Suprapubic skin (tissue), 4 donors: ENCODE data around the gene TTC39C. TPM values are rescaled to one million over a fixed set of nuclear protein-coding genes. Genes with fewer than 3 reads are reported as not detected.

Source experiments
- DNase-seq, 2 donors: peaks; one replicate each; pipeline ENCODE4 v3.0.0-alpha.2; 2019; ENCODE audit warnings: low spot score in 2 of 2
- H3K27ac ChIP-seq: fragments of 200-600 bp; sonication (generic); one replicate; pipeline ENCODE4 v1.5.1; 2019
- H3K27me3 ChIP-seq: fragments of 200-600 bp; sonication (generic); one replicate; pipeline ENCODE4 v1.5.1; 2019
- H3K36me3 ChIP-seq: fragments of 200-600 bp; sonication (generic); one replicate; pipeline ENCODE4 v1.5.1; 2019
- H3K4me1 ChIP-seq: fragments of 200-600 bp; sonication (generic); one replicate; pipeline ENCODE4 v1.5.1; 2019
- H3K4me3 ChIP-seq: fragments of 200-600 bp; sonication (generic); one replicate; pipeline ENCODE4 v1.5.1; 2019; ENCODE audit warnings: mild to moderate bottlenecking
- H3K9me3 ChIP-seq: fragments of 200-600 bp; sonication (generic); one replicate; pipeline ENCODE4 v1.5.1; 2019
- CTCF ChIP-seq, 2 donors: fragments of 200-600 bp in 1 of 2; fragments of 450-650 bp in 1 of 2; sonication (generic) in 1 of 2; IDR thresholded peaks; one replicate each; pipeline ENCODE4 v1.5.1; 2016 to 2019; ENCODE audit warnings: antibody characterized with exemption in 2 of 2, mild to moderate bottlenecking in 1 of 2, moderate library complexity in 1 of 2
- EP300 ChIP-seq: sonication (generic); formaldehyde crosslinking; IDR thresholded peaks from one replicate; pipeline ENCODE4 v1.6.1; 2017; ENCODE audit warnings: antibody characterized with exemption
- POLR2A ChIP-seq, 2 donors: fragments of 450-650 bp; IDR thresholded peaks; one replicate each; pipeline ENCODE4 v1.6.1; 2017; ENCODE audit warnings: antibody characterized with exemption in 2 of 2, mild to moderate bottlenecking in 2 of 2, moderate library complexity in 2 of 2
- POLR2AphosphoS5 ChIP-seq, 3 donors: sonication (generic); formaldehyde crosslinking; IDR thresholded peaks; one replicate each; pipeline ENCODE4 v1.6.1; 2017; ENCODE audit warnings: antibody characterized with exemption in 3 of 3
- WGBS: methylation state at CpG from one replicate; pipeline ENCODE4 v1.1.5; 2018; 5-methylcytosine and 5-hydroxymethylcytosine counted together
- total RNA-seq, 4 donors: library from RNA; depleted of rRNA; stranded (reverse); fragments of >200 nt; gene quantifications; one replicate each; pipeline ENCODE4 v1.1.0, GENCODE V29; 2016

The TTC39C gene
- total RNA-seq, 4 donors from 2014 or later, result 74.9 to 126 (median 86.5) TPM

GRCh38 chr18:24115628-24116027 is 101.1 kb downstream of the TTC39C start:
- WGBS, result 87% methylated on average over 2 of the region's 2 CpGs
- Histone ChIP-seq H3K36me3 (peaks cover 23% of the 10 kb centered on the region), H3K27me3 (no peaks in the 10 kb centered on the region), H3K9me3 (no peaks in the 10 kb centered on the region), H3K4me3 (no peak overlapping the region), H3K27ac (no peak overlapping the region), H3K4me1 (peaks cover 3% of the 10 kb centered on the region)
- no peak for TF ChIP-seq POLR2AphosphoS5 (IDR thresholded peaks at IDR 0.05)
- no peak for TF ChIP-seq CTCF (IDR thresholded peaks at IDR 0.05)
- TF ChIP-seq POLR2A (IDR thresholded peaks at IDR 0.05), result no peak
- no peak for TF ChIP-seq EP300
- no peak for DNase-seq

GRCh38 chr18:24118750-24119577 is 104.4 kb downstream of the TTC39C start:
- Histone ChIP-seq H3K4me1 (peaks cover 3% of the 10 kb centered on the region), H3K36me3 (peaks cover 38% of the 10 kb centered on the region), H3K9me3 (no peaks in the 10 kb centered on the region), H3K27ac (no peak overlapping the region), H3K4me3 (no peak overlapping the region), H3K27me3 (no peaks in the 10 kb centered on the region)
- TF ChIP-seq CTCF (IDR thresholded peaks at IDR 0.05) (peak; percentile 77 to 83), POLR2A (IDR thresholded peaks at IDR 0.05) (no peak), EP300 (no peak)
- WGBS, result 51% methylated on average over 8 of the region's 8 CpGs
- DNase-seq, result peak in 1 of 2 donors; percentile 79

GRCh38 chr18:24120676-24121075 is 106.1 kb downstream of the TTC39C start:
- H3K27ac ChIP-seq, result no peak overlapping the region
- TF ChIP-seq POLR2A (IDR thresholded peaks at IDR 0.05) (no peak), CTCF (IDR thresholded peaks at IDR 0.05) (no peak), EP300 (no peak), POLR2AphosphoS5 (IDR thresholded peaks at IDR 0.05) (no peak)
- no peak overlapping the region for H3K4me3 ChIP-seq
- peaks cover 3% of the 10 kb centered on the region for H3K4me1 ChIP-seq
- DNase-seq, result no peak
- H3K36me3 ChIP-seq, result peaks cover 48% of the 10 kb centered on the region
- 96% methylated on average over 4 of the region's 4 CpGs for WGBS
- H3K9me3 ChIP-seq, result no peaks in the 10 kb centered on the region
- H3K27me3 ChIP-seq, result no peaks in the 10 kb centered on the region

GRCh38 chr18:24121625-24122024 is 107.1 kb downstream of the TTC39C start:
- 96% methylated on average over 2 of the region's 2 CpGs for WGBS
- Histone ChIP-seq H3K9me3 (no peaks in the 10 kb centered on the region), H3K27ac (no peak overlapping the region), H3K27me3 (no peaks in the 10 kb centered on the region), H3K36me3 (peaks cover 45% of the 10 kb centered on the region), H3K4me3 (no peak overlapping the region), H3K4me1 (peaks cover 10% of the 10 kb centered on the region)
- TF ChIP-seq EP300 (no peak), POLR2A (IDR thresholded peaks at IDR 0.05) (no peak), CTCF (IDR thresholded peaks at IDR 0.05) (no peak)
- no peak for DNase-seq

- WGBS, result 34% methylated on average over 3 of the region's 3 CpGs
- H3K9me3 ChIP-seq, result no peaks in the 10 kb centered on the region
- no peak overlapping the region for H3K27ac ChIP-seq
- peaks cover 10% of the 10 kb centered on the region for H3K4me1 ChIP-seq
- H3K27me3 ChIP-seq, result no peaks in the 10 kb centered on the region
- no peak for TF ChIP-seq EP300
- no peak for TF ChIP-seq POLR2A (IDR thresholded peaks at IDR 0.05)
- TF ChIP-seq POLR2AphosphoS5 (IDR thresholded peaks at IDR 0.05), result no peak
- no peak for TF ChIP-seq CTCF (IDR thresholded peaks at IDR 0.05)
- peaks cover 56% of the 10 kb centered on the region for H3K36me3 ChIP-seq
- no peak overlapping the region for H3K4me3 ChIP-seq
- DNase-seq, result no peak
Measured at GRCh38 chr18:24126155-24126961, 111.8 kb downstream of the TTC39C start.
